ENCODE data around the gene UST.

DNA sequence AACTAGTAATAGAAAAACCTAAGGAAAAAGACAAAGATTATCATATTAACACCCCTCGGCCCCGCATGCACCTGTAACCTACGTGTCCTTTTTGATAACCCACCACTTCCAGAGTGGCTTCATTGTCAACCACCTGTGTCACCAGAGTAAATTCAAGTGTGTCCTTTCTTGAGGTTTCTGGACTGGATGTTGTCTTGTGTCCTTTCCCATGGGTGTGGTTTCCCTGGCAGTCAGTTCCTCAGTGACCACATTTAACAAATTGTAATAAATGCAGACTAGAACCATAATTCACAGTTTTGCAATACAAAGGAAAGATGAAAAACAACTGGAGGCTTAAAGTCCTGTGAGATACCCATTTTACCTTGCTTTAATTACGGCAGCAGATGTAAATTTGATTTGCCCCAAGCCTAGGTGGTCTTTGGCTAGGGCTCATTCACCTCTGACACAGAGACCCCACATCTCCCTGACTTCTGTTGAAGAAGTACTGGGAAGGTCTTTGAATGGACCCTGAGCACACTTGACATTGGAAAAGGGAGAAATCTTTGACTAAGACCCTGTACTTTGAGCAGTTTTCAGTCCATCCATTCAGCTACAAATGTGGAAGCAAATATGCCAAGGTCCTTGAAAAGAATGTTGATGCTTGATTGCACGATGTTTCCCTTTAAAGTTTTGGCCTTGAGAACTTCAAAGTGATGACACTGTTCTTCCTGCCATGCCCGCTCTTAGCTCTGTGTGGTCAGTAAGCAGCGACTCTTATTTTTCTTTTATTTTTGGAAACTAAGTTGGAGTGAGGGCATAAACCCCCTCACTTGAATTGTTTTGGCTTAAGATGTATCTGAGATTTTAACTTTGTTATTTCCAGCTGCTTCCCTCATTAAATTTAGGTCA lies 232.4 kb downstream of the UST start:
- TF ChIP-seq, protein P1, sequence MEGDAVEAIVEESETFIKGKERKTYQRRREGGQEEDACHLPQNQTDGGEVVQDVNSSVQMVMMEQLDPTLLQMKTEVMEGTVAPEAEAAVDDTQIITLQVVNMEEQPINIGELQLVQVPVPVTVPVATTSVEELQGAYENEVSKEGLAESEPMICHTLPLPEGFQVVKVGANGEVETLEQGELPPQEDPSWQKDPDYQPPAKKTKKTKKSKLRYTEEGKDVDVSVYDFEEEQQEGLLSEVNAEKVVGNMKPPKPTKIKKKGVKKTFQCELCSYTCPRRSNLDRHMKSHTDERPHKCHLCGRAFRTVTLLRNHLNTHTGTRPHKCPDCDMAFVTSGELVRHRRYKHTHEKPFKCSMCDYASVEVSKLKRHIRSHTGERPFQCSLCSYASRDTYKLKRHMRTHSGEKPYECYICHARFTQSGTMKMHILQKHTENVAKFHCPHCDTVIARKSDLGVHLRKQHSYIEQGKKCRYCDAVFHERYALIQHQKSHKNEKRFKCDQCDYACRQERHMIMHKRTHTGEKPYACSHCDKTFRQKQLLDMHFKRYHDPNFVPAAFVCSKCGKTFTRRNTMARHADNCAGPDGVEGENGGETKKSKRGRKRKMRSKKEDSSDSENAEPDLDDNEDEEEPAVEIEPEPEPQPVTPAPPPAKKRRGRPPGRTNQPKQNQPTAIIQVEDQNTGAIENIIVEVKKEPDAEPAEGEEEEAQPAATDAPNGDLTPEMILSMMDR (conservative IDR thresholded peaks at IDR 0.05; ENCODE audit: low read length) = no peak
- TF ChIP-seq EZH2phosphoT487 (IDR thresholded peaks at IDR 0.05; ENCODE audit: borderline replicate concordance, low read depth, low read length) = no peak

All from OCI-LY7 (cell line).